ENCODE results near the gene BCL2A1. TPM values are rescaled to one million over a fixed set of nuclear protein-coding genes. Genes with fewer than 3 reads are reported as not detected.

BCL2A1 gene
- total RNA-seq, result 0.12 TPM in 1 of 2 replicates, not detected in the other

GRCh38 chr15:79970624-79971434 lies at the start of gene BCL2A1:
Gene BCL2A1, minus strand, starts transcription at chr15:79971196. Its CDS starts 77 bp downstream, at chr15:79971119.

Other genes with a start within 250 kb of the BCL2A1 start
- gene MTHFS, start 74.2 kb downstream of the BCL2A1 start, total RNA-seq, result 9.9 and 19.5 TPM in 2 replicates
- 64.5 and 68.8 TPM in 2 replicates for gene ZFAND6, start 88.5 kb upstream of the BCL2A1 start, total RNA-seq
- gene FAH, start 181.8 kb upstream of the BCL2A1 start, total RNA-seq, result 47.6 and 52.3 TPM in 2 replicates